ENCODE measurements around the gene CCDC91.

DNA sequence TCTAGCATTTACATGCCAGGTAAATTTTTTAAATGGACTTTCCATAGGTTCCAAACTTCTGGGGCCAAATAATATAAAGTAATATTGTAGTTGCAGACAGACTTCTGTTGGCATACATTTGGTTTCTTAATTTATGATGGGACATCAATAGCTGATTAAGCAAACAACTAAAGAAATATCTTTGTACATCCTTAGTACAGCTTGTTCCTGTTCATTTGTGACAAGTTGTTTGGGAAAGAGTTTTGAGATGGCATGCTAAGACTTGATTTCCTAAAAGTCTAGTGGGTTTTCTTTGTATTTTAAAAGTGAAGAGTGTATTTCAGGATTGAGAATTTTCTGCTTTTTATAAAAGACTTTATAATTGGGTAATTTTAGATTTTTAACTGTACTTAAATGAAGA is 41.0 kb downstream of the CCDC91 start:
- no peak for TF ChIP-seq POLR2AphosphoS5 (IDR thresholded peaks at IDR 0.05; ENCODE audit: low read depth, low read length)
- no peak for TF ChIP-seq TAF1 (IDR thresholded peaks at IDR 0.05; ENCODE audit: borderline replicate concordance, insufficient read depth, low read length)
- TF ChIP-seq, protein P1, sequence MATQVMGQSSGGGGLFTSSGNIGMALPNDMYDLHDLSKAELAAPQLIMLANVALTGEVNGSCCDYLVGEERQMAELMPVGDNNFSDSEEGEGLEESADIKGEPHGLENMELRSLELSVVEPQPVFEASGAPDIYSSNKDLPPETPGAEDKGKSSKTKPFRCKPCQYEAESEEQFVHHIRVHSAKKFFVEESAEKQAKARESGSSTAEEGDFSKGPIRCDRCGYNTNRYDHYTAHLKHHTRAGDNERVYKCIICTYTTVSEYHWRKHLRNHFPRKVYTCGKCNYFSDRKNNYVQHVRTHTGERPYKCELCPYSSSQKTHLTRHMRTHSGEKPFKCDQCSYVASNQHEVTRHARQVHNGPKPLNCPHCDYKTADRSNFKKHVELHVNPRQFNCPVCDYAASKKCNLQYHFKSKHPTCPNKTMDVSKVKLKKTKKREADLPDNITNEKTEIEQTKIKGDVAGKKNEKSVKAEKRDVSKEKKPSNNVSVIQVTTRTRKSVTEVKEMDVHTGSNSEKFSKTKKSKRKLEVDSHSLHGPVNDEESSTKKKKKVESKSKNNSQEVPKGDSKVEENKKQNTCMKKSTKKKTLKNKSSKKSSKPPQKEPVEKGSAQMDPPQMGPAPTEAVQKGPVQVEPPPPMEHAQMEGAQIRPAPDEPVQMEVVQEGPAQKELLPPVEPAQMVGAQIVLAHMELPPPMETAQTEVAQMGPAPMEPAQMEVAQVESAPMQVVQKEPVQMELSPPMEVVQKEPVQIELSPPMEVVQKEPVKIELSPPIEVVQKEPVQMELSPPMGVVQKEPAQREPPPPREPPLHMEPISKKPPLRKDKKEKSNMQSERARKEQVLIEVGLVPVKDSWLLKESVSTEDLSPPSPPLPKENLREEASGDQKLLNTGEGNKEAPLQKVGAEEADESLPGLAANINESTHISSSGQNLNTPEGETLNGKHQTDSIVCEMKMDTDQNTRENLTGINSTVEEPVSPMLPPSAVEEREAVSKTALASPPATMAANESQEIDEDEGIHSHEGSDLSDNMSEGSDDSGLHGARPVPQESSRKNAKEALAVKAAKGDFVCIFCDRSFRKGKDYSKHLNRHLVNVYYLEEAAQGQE (IDR thresholded peaks at IDR 0.05; ENCODE audit: insufficient read depth in 1 of 2, low read depth in 2 of 2, low read length in 2 of 2): no peak

Data from PFSK-1 (cell line).